ENCODE results near the gene CORO2B. TPM values are rescaled to one million over a fixed set of nuclear protein-coding genes. Genes with fewer than 3 reads are reported as not detected.
A peak's percentile ranks its signal among the peaks of the same experiment; 100 is the strongest.

CORO2B gene
- total RNA-seq, 1 donor from 2014 or later, result 1.1 TPM

DNA sequence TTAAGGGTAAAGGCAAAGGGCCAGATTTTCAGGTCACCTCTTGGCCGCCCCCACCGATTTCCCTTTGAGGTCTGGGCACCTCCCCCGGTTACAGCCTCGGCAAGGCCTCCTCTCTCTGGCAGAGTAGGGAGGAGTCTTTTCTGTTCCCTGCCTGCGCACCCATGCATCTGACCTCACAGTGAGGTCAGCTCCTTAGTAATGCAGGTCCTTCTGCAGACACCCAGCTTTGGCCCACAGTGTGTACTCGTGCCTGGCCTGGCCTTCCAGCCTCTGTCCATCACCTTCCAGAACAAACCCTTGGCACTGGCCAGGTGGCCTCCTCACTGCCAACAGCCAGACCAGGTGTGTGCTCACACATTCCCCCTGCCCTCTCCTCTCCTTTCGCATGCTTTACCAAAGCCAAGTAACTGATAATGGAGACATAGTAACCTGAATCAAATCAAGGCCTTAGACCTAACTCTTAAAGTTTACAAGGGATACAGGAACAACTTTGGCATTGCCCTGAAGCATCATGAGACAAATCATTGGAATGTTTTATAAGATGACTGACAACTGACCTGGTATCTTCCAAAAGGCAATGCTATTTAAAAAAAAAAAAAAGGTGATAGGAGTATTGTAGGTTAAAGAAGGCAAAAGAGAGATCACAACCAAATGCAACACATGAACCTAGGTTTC, 61.3 kb downstream of the CORO2B start:
- Mint-ChIP-seq H3K9me3 (no peaks in the 10 kb centered on the region), H3K36me3 (no peaks in the 10 kb centered on the region), H3K4me1 (peaks cover 21% of the 10 kb centered on the region), H3K27me3 (ENCODE audit: low read depth) (no peaks in the 10 kb centered on the region), H3K27ac (peak overlapping the region; percentile 52), H3K4me3 (no peak overlapping the region)
- TF ChIP-seq, protein P1, sequence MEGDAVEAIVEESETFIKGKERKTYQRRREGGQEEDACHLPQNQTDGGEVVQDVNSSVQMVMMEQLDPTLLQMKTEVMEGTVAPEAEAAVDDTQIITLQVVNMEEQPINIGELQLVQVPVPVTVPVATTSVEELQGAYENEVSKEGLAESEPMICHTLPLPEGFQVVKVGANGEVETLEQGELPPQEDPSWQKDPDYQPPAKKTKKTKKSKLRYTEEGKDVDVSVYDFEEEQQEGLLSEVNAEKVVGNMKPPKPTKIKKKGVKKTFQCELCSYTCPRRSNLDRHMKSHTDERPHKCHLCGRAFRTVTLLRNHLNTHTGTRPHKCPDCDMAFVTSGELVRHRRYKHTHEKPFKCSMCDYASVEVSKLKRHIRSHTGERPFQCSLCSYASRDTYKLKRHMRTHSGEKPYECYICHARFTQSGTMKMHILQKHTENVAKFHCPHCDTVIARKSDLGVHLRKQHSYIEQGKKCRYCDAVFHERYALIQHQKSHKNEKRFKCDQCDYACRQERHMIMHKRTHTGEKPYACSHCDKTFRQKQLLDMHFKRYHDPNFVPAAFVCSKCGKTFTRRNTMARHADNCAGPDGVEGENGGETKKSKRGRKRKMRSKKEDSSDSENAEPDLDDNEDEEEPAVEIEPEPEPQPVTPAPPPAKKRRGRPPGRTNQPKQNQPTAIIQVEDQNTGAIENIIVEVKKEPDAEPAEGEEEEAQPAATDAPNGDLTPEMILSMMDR (IDR thresholded peaks at IDR 0.05; ENCODE audit: unreplicated experiment), result no peak
- DNase-seq (ENCODE audit: low spot score in 2 of 2, unreplicated experiment in 2 of 2), result no peak

DNA sequence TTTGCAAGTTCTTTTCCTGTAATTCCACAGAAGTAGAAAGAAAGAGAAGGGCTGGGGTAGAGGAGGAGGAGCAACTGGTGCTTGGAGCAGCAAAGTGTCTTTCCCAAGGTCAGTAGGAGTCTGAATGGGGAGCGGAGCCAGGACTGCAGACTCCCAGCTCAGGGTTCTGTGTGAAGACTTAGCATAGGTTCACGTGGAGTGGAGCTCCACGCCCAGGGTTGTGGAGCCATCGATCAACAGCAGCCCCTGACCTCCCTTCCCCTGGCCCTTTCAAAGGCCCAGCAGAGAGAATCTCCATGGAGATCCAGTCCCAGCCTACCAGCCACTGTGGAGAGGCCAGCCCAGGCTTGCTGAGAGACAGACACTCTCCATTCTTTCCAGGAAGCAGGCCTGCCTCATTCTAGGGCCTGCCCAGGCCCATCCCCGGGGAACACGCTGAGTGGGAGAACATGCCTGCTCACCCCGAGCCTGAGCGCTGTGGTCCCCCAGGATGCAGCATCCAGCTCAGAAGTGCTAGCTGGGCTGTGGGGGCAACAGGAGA, 62.1 kb downstream of the CORO2B start:
- H3K9me3 Mint-ChIP-seq, result no peaks in the 10 kb centered on the region
- no peak for DNase-seq (ENCODE audit: low spot score in 2 of 2, unreplicated experiment in 2 of 2)
- H3K27me3 Mint-ChIP-seq (ENCODE audit: low read depth), result no peaks in the 10 kb centered on the region
- H3K4me3 Mint-ChIP-seq, result no peak overlapping the region
- peak overlapping the region; percentile 57 for H3K27ac Mint-ChIP-seq
- TF ChIP-seq, protein P1 (IDR thresholded peaks at IDR 0.05; ENCODE audit: unreplicated experiment), result no peak
- peaks cover 21% of the 10 kb centered on the region for H3K4me1 Mint-ChIP-seq
- H3K36me3 Mint-ChIP-seq, result no peaks in the 10 kb centered on the region

DNA sequence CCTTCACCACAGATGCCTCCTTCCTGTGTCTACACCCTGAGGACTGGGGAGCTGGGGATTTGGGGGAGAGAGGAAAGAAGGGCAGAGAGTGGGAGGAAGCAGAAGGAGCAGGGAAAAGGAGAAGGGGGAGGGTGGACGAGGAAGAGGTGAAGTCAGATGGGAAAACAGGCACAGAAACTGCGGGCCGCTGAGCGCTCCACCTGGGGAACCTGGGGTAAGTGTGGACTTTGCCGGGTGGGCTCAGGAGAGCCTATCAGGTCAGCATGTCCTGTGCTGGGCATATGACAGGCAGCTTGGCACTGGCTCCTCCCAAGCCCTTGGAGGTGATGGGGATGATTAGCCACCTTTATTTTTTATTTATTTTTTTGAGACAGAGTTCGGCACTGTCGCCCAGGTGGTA, 62.6 kb downstream of the CORO2B start:
- H3K36me3 Mint-ChIP-seq, result no peaks in the 10 kb centered on the region
- no peak overlapping the region for H3K4me3 Mint-ChIP-seq
- no peaks in the 10 kb centered on the region for H3K27me3 Mint-ChIP-seq (ENCODE audit: low read depth)
- H3K4me1 Mint-ChIP-seq, result peaks cover 26% of the 10 kb centered on the region
- H3K27ac Mint-ChIP-seq, result peak overlapping the region; percentile 57
- no peaks in the 10 kb centered on the region for H3K9me3 Mint-ChIP-seq
- no peak for DNase-seq (ENCODE audit: low spot score in 2 of 2, unreplicated experiment in 2 of 2)
- TF ChIP-seq, protein P1 (IDR thresholded peaks at IDR 0.05; ENCODE audit: unreplicated experiment), result no peak

DNA sequence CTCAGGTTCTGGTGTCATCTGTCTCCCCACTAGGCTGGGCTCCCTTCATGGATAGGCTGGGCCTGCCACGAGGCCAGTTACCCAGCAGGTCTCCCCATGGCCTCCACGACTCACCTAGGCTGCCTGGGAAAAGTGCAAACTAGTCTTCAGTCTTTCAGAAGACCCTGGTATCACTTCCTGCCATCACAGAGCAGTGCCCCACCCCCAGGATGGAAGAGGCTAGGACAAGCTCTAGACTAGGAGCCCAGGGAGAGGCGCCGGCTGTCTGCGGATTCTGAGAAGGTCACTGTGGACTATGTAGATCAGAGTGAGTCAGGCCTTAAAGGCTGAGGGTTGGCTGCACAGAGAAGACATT, 63.7 kb downstream of the CORO2B start:
- Mint-ChIP-seq H3K27me3 (ENCODE audit: low read depth) (no peaks in the 10 kb centered on the region), H3K9me3 (no peaks in the 10 kb centered on the region), H3K4me1 (peaks cover 27% of the 10 kb centered on the region), H3K4me3 (no peak overlapping the region), H3K36me3 (no peaks in the 10 kb centered on the region), H3K27ac (no peak overlapping the region)
- peak in 1 of 2 experiments; percentile 11 for DNase-seq (ENCODE audit: low spot score in 2 of 2, unreplicated experiment in 2 of 2)
- TF ChIP-seq, protein P1 (IDR thresholded peaks at IDR 0.05; ENCODE audit: unreplicated experiment), result no peak

DNA sequence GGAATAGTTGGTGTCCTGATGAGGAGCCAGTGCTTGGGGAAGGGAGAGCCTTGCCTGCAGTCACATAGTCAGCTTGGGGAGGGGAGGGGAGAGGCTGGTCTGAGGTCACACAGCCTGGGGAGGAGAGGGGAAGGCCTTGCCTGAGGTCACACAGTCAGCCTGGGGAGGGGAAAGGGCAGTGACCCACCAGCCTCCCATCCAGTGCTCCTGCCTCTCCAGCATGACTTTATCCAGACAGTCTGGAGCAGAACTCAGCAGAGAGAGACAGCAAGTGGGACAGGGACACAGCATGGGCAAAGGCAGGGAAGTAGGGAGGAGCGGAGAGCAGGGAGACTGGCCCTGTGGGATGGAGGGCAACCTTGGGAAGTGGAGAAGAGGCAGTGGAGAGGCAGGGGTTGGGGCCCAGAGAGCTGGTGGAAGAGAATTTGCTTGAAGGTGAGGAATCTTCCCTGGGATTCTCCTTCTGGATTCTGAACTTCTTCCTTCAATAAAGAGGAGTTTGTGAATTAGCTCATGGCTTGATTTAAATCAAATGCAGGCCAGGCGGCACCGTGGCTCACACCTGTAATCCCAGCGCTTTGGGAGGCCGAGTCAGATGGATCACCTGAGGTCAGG, 64.5 kb downstream of the CORO2B start:
- H3K27ac Mint-ChIP-seq, result no peak overlapping the region

More for the DNA sequence above, 64.5 kb downstream of the CORO2B start:
- DNase-seq (ENCODE audit: low spot score in 2 of 2, unreplicated experiment in 2 of 2), result peak in 1 of 2 experiments; percentile 20
- Mint-ChIP-seq H3K27me3 (ENCODE audit: low read depth) (no peaks in the 10 kb centered on the region), H3K4me3 (no peak overlapping the region), H3K4me1 (peaks cover 24% of the 10 kb centered on the region), H3K9me3 (no peaks in the 10 kb centered on the region), H3K36me3 (no peaks in the 10 kb centered on the region)
- TF ChIP-seq, protein P1 (IDR thresholded peaks at IDR 0.05; ENCODE audit: unreplicated experiment), result no peak

Measured in mesothelial cell of epicardium (in vitro differentiated cells).